Stimulated activated CD8-positive, alpha-beta memory T cell treated with anti-CD3 and anti-CD28 coated beads, Interleukin-12 subunit alpha, Interleukin-12 subunit beta, amount 100 ng/mL, for 1 hour (primary cell): ENCODE results near the gene SH3TC2.

ENCODE experiments used
- DNase-seq: peaks from one replicate; pipeline ENCODE4 v3.0.0-alpha.2; 2020; ENCODE audit warnings: low read depth

SH3TC2 gene

GRCh38 chr5:148970876-148971275 lies 92.0 kb downstream of the SH3TC2 start:
- no peak for DNase-seq

- no peak for DNase-seq
These were observed 92.6 kb downstream of the SH3TC2 start for GRCh38 chr5:148970228-148970627.

GRCh38 chr5:148969291-148969690 lies 93.6 kb downstream of the SH3TC2 start:
- no peak for DNase-seq

- DNase-seq: no peak
These were observed 94.6 kb downstream of the SH3TC2 start for GRCh38 chr5:148968311-148968710.

- no peak for DNase-seq
These were observed 95.1 kb downstream of the SH3TC2 start for GRCh38 chr5:148967783-148968182.

- no peak for DNase-seq
These were observed 95.9 kb downstream of the SH3TC2 start for GRCh38 chr5:148966938-148967337.

- no peak for DNase-seq
These were observed 96.5 kb downstream of the SH3TC2 start for GRCh38 chr5:148966348-148966747.

- no peak for DNase-seq
These were observed 97.2 kb downstream of the SH3TC2 start for GRCh38 chr5:148965511-148966265.

GRCh38 chr5:148963664-148964063 lies 99.2 kb downstream of the SH3TC2 start:
- no peak for DNase-seq

GRCh38 chr5:148962761-148963324 lies 100.0 kb downstream of the SH3TC2 start:
- DNase-seq: no peak

- no peak for DNase-seq
These were observed 100.7 kb downstream of the SH3TC2 start for GRCh38 chr5:148962200-148962550.

GRCh38 chr5:148961261-148962199 lies 101.3 kb downstream of the SH3TC2 start:
- no peak for DNase-seq

- DNase-seq: no peak
These were observed 102.6 kb downstream of the SH3TC2 start for GRCh38 chr5:148960070-148960769.

GRCh38 chr5:148957591-148958202 lies 105.2 kb downstream of the SH3TC2 start:
- peak; percentile 23 for DNase-seq

- DNase-seq: no peak
These were observed 106.1 kb downstream of the SH3TC2 start for GRCh38 chr5:148956477-148957385.
